ENCODE data around the gene ATG12. TPM values are rescaled to one million over a fixed set of nuclear protein-coding genes. Genes with fewer than 3 reads are reported as not detected.

ATG12 gene
- total and polyA plus RNA-seq, 2 of the 8 experiments (the other 6 are each of a cell fraction or from before 2014, with no cell fraction given): 23.8 to 49.3 TPM

- no peak for TF ChIP-seq CHD7 (IDR thresholded peaks at IDR 0.05; ENCODE audit: insufficient replicate concordance, low read length)
- TF ChIP-seq KDM1A (IDR thresholded peaks at IDR 0.05; ENCODE audit: borderline replicate concordance, low read length): no peak
- no peak for TF ChIP-seq USF2 (IDR thresholded peaks at IDR 0.05; ENCODE audit: low read length)
Measured at GRCh38 chr5:115854139-115854538, 12.8 kb upstream of the ATG12 start (continued).
